NCI-H526 treated with DMSO at 0.1 percent for 48 hours (cell line): ENCODE measurements around the gene ALCAM.

Experiments used
- DNase-seq: peaks from one replicate; lab custom pipeline; 2025; lab: John Stamatoyannopoulos, UW

The ALCAM gene

DNA sequence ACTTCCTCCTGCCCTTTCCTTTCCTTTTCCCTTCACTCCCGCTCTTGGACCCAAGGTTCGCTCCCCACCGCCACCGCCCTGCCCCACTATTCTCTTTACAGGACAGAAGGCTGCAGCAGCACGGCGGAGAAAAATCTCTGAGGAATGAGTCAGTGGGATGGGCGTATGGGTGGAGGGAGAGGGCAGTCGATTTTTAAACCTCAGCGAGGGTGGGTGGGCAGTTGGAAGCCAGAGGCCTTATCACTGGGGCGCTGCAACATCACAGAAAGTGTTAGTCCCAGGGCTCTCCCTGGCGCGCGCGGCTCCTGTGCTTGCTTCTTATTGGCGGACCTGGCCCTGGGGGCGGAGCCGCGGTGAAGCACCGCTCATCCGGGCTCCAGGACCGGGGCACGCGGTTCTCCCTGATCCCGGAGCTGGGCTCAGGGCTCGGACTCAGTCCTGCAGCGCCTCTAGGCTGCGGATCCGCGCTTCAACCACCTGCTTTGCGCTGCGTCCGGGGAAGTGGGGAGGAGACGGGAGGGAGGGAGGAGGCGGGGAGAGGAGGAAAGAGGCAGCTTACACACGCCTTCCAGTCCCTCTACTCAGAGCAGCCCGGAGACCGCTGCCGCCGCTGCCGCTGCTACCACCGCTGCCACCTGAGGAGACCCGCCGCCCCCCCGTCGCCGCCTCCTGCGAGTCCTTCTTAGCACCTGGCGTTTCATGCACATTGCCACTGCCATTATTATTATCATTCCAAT is at the start of gene ALCAM:
TSS of gene ALCAM (plus strand) at position 584 of the 737 bp plus-strand sequence.
- peak; percentile 98 for DNase-seq

DNA sequence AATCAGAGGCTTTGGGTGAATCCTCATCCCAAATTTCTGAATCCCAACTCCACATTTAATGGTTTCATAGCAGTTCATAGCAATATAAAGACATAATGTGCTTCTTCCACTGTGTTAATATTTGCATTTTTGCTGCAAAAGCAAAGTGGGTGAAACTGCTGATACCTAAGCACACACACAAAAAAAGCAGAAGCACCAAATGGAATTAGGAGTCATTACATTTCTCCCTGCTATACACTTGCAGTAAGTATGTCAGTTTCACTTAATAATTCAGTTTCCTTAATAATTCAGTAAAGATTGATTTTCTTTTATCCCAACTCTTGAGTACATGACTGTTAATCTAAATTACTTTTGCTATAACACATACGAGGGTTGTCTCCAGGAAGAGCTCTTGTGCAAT is 48.9 kb upstream of the ALCAM start:
- DNase-seq, result no peak

GRCh38 chr3:105322570-105323273 is 44.0 kb upstream of the ALCAM start:
- DNase-seq, result no peak

DNA sequence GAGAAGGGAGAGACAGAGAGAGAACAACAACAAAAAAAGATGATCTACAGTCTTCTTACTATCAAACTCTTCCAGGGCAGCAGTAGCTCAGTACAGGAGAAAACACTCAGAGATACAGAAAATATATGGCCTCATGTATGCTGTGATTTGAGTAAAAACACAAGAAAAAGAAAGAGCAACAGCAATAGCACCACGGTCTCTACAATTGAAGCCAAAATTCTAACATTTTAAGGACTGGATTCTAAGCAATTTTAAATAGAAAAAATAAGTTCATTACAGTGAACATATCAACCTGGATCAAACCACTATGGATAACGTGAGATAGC is 43.5 kb upstream of the ALCAM start:
- DNase-seq, result no peak

GRCh38 chr3:105324951-105325350 is 41.8 kb upstream of the ALCAM start:
- no peak for DNase-seq

GRCh38 chr3:105327662-105328337 is 38.9 kb upstream of the ALCAM start:
- no peak for DNase-seq

GRCh38 chr3:105328338-105328730 is 38.4 kb upstream of the ALCAM start:
- no peak for DNase-seq

DNA sequence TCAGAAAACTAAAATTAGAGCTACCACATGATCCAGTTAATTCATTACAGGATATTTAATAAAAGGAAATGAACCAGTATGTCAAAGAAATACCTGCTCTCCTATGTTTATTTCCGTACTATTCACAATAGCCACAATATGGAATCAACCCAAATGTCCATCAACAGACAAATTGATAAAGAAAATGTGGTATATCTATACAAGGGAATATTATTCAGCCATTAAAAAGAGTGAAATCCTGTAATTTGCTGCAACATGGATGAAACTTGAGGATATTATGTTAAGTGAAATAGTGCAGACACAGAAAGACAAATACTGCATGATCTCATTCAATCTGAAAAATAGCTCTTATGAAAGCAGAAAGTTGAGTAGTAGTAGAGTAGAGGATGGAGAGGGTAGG is 33.7 kb upstream of the ALCAM start:
- DNase-seq, result no peak

GRCh38 chr3:105334138-105334882 is 32.4 kb upstream of the ALCAM start:
- DNase-seq, result no peak

- DNase-seq, result peak; percentile 38
Observed at GRCh38 chr3:105339946-105340345, 26.8 kb upstream of the ALCAM start.

DNA sequence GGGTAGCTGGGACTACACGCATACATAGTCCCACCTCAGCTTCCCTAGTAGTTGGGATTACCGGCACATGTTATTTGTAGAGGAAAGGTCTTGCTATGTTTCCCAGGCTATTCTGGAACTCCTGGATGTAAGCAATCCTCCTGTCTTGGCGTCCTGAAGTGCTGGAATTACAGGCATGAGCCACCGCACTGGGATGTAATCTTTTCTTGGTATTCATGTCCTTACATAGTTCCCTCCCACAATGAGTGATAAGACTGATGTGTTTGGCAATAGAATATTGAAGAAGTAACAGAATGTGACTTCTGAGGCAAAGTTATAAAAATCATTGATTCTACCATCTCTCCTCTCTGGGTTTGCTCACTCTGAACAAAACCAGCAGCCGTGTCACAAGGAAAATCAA is 22.7 kb upstream of the ALCAM start:
- DNase-seq, result no peak

- no peak for DNase-seq
Observed at GRCh38 chr3:105345156-105345555, 21.6 kb upstream of the ALCAM start.

DNA sequence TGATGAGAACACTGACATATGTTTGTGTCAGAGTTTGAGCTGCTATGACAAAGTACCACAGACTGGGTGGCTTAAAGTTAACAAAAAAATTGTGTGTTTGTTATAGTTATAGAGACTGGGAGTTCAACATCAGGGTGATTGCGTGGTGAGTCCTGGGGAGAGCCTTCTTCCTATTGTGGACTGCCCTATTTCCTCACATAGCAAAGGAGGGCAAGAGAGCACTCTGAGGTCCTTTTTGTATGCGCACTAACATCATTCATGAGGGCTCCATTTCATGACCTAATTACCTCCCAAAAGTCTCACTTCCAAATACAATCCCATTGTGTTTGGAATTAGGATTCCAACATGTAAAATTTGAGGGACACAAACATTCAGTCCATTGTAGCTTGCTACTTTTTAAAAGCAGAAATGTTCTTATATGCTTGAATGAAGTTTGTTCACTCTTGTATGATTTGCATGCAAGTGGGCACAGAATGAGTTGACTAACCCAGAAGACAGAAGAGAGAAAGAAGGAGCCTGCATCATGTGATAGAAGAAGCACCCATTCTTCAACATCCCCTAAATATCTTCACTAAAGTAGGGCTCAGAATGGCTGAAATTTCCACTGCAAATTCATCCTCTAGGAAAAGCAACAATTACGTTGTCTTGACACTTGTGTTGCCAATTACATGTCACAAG is 18.9 kb upstream of the ALCAM start:
- no peak for DNase-seq

DNA sequence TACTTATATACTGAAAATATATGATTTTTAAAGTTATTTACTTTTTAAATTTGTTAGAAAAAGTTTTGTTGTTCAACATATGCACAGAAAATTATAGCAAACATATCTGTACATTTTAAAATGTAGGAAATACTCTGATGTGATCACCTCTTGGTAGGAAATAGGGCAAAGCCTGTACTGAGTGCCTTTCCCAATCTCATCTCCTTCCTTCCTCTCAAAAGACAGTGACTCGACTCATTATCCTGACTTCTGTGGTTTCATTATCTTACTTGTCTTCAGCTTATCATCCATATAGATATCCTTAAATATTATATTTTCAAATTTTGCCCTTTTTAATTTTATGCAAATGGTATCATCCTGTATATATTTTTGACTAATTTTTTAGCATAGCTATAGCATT is 18.4 kb upstream of the ALCAM start:
- DNase-seq, result no peak

DNA sequence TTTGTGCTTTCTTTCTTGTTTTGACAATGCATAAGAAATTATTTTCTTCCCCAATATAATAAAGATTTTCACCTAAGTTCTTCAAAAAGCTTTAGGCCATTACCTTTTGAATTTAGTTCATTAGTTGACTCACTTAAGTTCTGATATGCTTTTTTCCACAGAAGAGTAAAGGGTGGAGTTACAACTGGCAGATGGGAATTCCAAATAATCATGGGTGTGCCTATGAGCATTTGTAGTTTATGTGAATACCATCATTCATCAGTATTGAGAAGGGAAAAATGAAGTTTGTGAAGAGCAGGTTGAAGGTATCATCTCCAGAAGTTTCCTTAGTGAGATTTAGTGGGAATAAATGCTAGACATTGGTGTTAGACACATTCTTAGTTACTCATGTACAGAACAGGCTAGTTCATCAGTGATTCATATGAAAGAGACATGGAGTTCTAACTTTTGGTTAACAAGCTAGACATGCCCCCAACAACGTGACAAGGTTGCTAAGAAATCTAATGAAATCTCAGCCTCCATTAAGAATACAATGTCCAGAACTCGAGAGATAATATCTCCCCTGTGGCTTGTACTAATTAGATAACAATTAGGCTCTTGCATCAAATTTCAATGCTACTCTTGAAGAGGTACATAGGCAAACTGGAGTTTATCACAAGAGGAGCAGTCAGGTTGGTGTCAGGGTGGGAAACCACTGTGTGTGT is 16.9 kb upstream of the ALCAM start:
- DNase-seq, result no peak

DNA sequence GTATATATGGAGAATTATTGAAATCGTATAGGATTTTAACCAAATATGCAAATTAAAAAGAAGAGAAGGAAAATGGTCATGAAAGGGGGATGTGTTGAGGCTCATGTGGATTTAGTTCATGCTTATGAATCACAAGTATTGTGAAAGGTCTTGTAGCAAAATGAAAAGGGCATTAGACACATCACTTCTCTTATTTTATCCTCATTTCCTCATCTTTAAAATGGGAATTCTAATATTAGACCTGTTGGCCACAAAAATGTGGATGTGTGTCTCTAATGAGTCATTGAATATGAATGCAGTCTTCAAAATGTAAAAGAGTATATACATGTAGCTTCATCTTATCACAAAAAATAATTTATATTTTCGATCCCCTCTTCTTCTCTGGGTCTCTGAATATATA is 14.9 kb upstream of the ALCAM start:
- DNase-seq, result no peak

- DNase-seq, result no peak
Observed at GRCh38 chr3:105352976-105353375, 13.7 kb upstream of the ALCAM start.

DNA sequence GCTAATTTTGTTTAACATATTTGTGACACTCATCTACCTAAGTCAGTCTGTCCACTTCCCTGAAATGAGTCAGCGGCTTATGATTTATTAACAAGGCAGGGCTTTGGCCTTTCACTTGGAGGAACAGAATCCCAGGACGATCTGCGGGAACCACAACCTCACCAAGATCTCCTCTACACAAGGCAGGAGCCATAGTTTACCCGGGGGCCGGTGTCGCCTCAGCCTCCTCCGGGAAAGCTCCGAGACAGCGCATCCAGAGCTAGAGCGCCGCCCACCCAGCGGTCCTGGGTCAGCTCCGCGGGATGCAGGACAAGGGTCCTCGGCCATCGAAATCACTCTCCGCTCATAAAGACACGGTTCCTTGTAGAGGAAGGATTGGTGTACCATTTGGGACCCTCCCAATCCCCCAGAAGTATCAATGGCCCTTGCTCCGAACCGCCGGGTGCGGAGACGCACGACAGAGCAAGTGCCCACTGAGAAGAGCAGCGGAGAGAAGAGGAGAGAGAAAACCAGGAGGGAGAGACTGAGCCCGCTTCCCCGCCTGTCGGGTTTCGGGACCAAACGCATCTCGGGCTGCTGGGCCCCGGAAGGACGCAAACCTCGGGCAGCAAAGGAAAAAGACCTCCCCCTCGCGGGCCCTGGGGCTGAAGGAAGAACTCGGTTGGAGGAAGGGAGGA is 13.1 kb upstream of the ALCAM start:
- no peak for DNase-seq

DNA sequence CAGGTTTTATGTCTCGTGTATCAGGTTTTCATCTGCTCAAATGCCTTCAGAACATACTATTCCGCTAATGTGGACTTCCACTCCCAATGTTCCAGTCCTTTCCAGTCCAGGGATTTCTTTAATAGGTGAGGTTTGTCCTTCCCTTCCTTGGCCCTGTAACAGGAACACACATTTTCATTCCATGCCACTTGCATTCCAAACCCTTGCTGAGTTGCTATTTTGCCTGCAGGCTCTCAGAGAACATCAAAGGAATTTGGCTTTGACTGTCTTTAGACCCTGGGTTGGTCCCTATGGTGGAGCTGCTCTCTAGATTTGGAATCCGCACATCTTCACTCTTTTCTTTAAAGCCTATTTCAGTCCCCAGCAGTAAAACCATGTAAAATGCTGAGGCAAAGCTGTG is 12.3 kb upstream of the ALCAM start:
- no peak for DNase-seq

DNA sequence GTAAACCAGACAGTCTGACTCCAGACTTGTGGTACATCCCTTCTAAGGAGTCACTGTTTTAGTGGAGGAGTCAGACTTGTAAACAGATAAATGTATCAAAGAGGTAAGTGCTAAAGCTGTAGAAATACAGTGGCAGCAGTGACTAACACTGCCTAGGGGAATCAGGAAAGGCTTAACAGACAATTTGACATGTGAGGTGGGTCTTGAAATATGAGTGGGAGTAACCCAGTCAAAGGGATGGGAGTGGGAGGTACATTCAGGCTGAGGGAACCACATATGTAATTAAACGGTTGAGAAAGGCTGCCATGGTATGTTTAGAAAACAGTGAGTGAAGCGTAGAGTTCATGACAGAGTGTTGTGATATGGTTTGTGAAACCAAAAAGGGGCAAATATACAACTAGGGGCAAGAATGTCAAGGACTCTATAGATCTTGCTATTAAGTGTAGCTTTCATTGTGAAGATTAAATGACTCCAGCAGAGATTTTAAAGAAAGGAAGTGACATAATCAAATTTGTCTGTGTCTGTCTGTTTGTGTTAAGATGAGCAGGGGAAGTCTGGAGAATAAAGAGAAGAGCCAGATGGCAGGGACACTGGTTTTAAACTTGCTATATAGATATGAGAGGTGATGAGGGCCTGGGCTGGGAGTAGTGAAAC is 11.2 kb upstream of the ALCAM start:
- no peak for DNase-seq
